ENCODE results near the gene AKR1C3. TPM values are rescaled to one million over a fixed set of nuclear protein-coding genes. Genes with fewer than 3 reads are reported as not detected.

Gene AKR1C3
- total RNA-seq = 0.67 and 1.8 TPM in 2 replicates

DNA sequence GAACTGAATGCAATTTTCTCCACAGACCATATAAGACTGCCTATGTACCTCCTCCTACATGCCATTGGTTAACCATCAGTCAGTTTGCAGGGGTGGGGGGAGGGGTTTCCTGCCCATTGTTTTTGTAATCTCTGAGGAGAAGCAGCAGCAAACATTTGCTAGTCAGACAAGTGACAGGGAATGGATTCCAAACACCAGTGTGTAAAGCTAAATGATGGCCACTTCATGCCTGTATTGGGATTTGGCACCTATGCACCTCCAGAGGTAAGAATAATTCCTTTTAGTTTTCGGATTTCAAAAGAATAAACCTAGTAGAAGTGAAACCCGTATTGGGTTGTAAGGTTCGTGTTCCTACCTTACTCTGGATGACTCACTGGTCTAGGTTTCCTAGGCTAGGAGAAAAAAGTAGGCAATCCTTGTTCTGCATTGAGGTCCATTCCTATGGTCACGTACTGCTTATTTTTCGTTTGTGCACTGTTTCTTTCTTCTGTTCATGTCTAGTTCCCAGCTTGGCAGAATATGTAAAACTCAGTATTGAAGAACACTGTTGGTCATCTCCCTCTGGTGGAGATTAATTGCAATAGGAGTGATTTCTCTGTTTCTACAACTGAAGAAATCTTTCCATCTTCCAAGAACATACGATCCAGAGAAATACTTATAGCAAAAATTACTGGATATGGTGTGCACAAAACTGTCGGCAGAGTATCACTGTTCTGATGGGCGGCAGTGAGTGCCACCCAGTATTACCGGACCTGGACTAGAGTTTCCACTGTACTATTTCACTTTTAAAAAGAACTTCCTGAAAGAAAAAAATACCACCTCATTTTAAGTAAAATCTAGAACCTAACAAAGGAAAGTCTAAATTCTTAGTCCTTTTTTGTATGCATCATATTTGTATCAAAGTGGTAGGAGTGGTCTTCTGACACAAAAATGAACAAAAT, at the start of gene AKR1C3:
Gene AKR1C3 (plus strand): TSS at position 150 of the 941 bp plus-strand sequence. CDS start 31 bp downstream, at position 181.

Other genes with a start within 250 kb of the AKR1C3 start
- gene AKR1C1, start 131.0 kb upstream of the AKR1C3 start, total RNA-seq = 27.1 and 28.4 TPM in 2 replicates
- 2.5 and 3.9 TPM in 2 replicates for gene AKR1C2, start 90.6 kb upstream of the AKR1C3 start, total RNA-seq
- not detected in 2 replicates for gene AKR1C8, start 90.7 kb downstream of the AKR1C3 start, total RNA-seq
- not detected in 2 replicates for gene AKR1C4, start 102.4 kb downstream of the AKR1C3 start, total RNA-seq